Nephron (organoid): ENCODE data around the gene RBM19.
"Not testable (repeated sequence)": the region's sequence is repeated elsewhere in the genome, so short reads cannot be mapped to it uniquely, and the experiment has no call there.

Experiments used
- H3K27ac Mint-ChIP-seq, 3 experiments: 2 replicates each; pipeline ENCODE4 v1.8.0; 2020; ENCODE audit warnings: mixed read lengths in 3 of 3, mild to moderate bottlenecking in 2 of 3, moderate library complexity in 1 of 3
- H3K27me3 Mint-ChIP-seq: 2 replicates; pipeline ENCODE4 v1.8.0; 2021; ENCODE audit warnings: low read depth, mild to moderate bottlenecking, moderate library complexity, mixed read lengths
- H3K36me3 Mint-ChIP-seq: 2 replicates; pipeline ENCODE4 v1.8.0; 2020; ENCODE audit warnings: low read depth, mixed read lengths
- H3K4me1 Mint-ChIP-seq: 2 replicates; pipeline ENCODE4 v1.8.0; 2020; ENCODE audit warnings: mixed read lengths
- H3K4me3 Mint-ChIP-seq, 3 experiments: 2 replicates each; pipeline ENCODE4 v1.8.0; 2020; ENCODE audit warnings: mild to moderate bottlenecking in 3 of 3, mixed read lengths in 3 of 3, moderate library complexity in 2 of 3
- H3K9me3 Mint-ChIP-seq: 2 replicates; pipeline ENCODE4 v1.8.0; 2020; ENCODE audit warnings: mixed read lengths
- CTCF ChIP-seq, 3 experiments: fragments of 200-600 bp; sonication (generic); IDR thresholded peaks; one replicate each; pipeline ENCODE4 v1.5.0; 2021; ENCODE audit warnings: antibody characterized with exemption in 3 of 3; ENCODE audit not compliant: unreplicated experiment in 3 of 3

Gene RBM19

GRCh38 chr12:113813229-113813541 is 152.9 kb downstream of the RBM19 start:
- Mint-ChIP-seq H3K27ac (no peak overlapping the region), H3K9me3 (no peaks in the 10 kb centered on the region)
- no peak for TF ChIP-seq CTCF (IDR thresholded peaks at IDR 0.05; ENCODE audit: unreplicated experiment in 3 of 3)

GRCh38 chr12:113812411-113813228 is 153.5 kb downstream of the RBM19 start:
- no peak for TF ChIP-seq CTCF (IDR thresholded peaks at IDR 0.05; ENCODE audit: unreplicated experiment in 3 of 3)
- Mint-ChIP-seq H3K27ac (no peak overlapping the region), H3K4me3 (no peak overlapping the region), H3K27me3 (peaks cover 10% of the 10 kb centered on the region), H3K36me3 (peaks cover 28% of the 10 kb centered on the region), H3K4me1 (peaks cover 11% of the 10 kb centered on the region), H3K9me3 (no peaks in the 10 kb centered on the region)

More at GRCh38 chr12:113813229-113813541, 152.9 kb downstream of the RBM19 start:
- Mint-ChIP-seq H3K4me1 (peaks cover 11% of the 10 kb centered on the region), H3K4me3 (no peak overlapping the region), H3K36me3 (peaks cover 24% of the 10 kb centered on the region), H3K27me3 (peaks cover 9% of the 10 kb centered on the region)

- H3K4me1 Mint-ChIP-seq, H3K9me3 Mint-ChIP-seq, H3K4me3 Mint-ChIP-seq, H3K27me3 Mint-ChIP-seq, H3K27ac Mint-ChIP-seq: not testable (repeated sequence)
- peaks cover 23% of the 10 kb centered on the region for H3K36me3 Mint-ChIP-seq
Measured at GRCh38 chr12:113809462-113810220, 156.5 kb downstream of the RBM19 start.

GRCh38 chr12:113808095-113808951 is 157.8 kb downstream of the RBM19 start:
- Mint-ChIP-seq H3K4me1 (no peaks in the 10 kb centered on the region), H3K9me3 (peaks cover 4% of the 10 kb centered on the region), H3K4me3 (no peak overlapping the region), H3K36me3 (peaks cover 22% of the 10 kb centered on the region), H3K27ac (no peak overlapping the region), H3K27me3 (peaks cover 8% of the 10 kb centered on the region)
- TF ChIP-seq CTCF (IDR thresholded peaks at IDR 0.05; ENCODE audit: unreplicated experiment in 3 of 3), result no peak

- Mint-ChIP-seq H3K9me3 (peaks cover 4% of the 10 kb centered on the region), H3K36me3 (peaks cover 16% of the 10 kb centered on the region), H3K27me3 (peaks cover 8% of the 10 kb centered on the region), H3K27ac (no peak overlapping the region), H3K4me1 (no peaks in the 10 kb centered on the region), H3K4me3 (no peak overlapping the region)
- TF ChIP-seq CTCF (IDR thresholded peaks at IDR 0.05; ENCODE audit: unreplicated experiment in 3 of 3), result no peak
Measured at GRCh38 chr12:113805673-113806072, 160.5 kb downstream of the RBM19 start.
